SK-N-SH (cell line): Measurements from ENCODE around the gene ACRBP.

ENCODE experiments used
- CTCF ChIP-seq: fragments of 200-600 bp; sonication (generic); IDR thresholded peaks from 2 replicates; pipeline ENCODE4 v1.6.1; 2017; ENCODE audit warnings: antibody characterized with exemption, mild to moderate bottlenecking, moderate library complexity
- EP300 ChIP-seq, 2 experiments: IDR thresholded peaks; 2 replicates each; pipeline versions ENCODE4 v1.4.0 to v1.6.1; 2012; ENCODE audit warnings: borderline replicate concordance in 1 of 2, low read depth in 1 of 2, low read length in 1 of 2
- EZH2phosphoT487 ChIP-seq: fragments of 200-600 bp; sonication (generic); IDR thresholded peaks from 2 replicates; pipeline ENCODE4 v1.6.1; 2017; ENCODE audit warnings: low read depth, mixed run types, mild to moderate bottlenecking, antibody characterized with exemption, moderate library complexity, borderline replicate concordance
- TAF1 ChIP-seq: IDR thresholded peaks from 2 replicates; pipeline ENCODE4 v1.6.1; 2012; ENCODE audit warnings: low read depth, mild to moderate bottlenecking, low read length, moderate library complexity, borderline replicate concordance

GRCh38 chr12:6638305-6638704 lies 8.9 kb downstream of the ACRBP start:
- TF ChIP-seq CTCF (no peak), EZH2phosphoT487 (no peak), EP300 (IDR thresholded peaks at IDR 0.05; ENCODE audit: borderline replicate concordance in 1 of 2, low read depth in 1 of 2, low read length in 1 of 2) (no peak), TAF1 (no peak)
